Liver (tissue), 9 donors: ENCODE data around the gene ICA1L. TPM values are rescaled to one million over a fixed set of nuclear protein-coding genes. Genes with fewer than 3 reads are reported as not detected.

ENCODE experiments used
- DNase-seq: peaks from one replicate; pipeline ENCODE4 v3.0.0-alpha.2; 2017; ENCODE audit warnings: low spot score
- H3K27ac ChIP-seq, 2 donors: one replicate each; pipeline ENCODE4 v1.7.0; 2013; ENCODE audit warnings: inconsistent platforms in 2 of 2, low read length in 2 of 2, control low read depth in 1 of 2, low read depth in 1 of 2, mild to moderate bottlenecking in 1 of 2
- H3K27me3 ChIP-seq, 4 donors: one replicate each; pipeline versions ENCODE4 v1.6.1 to v1.7.0; 2013; ENCODE audit warnings: low read length in 3 of 4, inconsistent platforms in 1 of 4, mild to moderate bottlenecking in 1 of 4, moderate library complexity in 1 of 4; ENCODE audit not compliant: control insufficient read depth in 4 of 4, insufficient read depth in 4 of 4
- H3K36me3 ChIP-seq, 4 donors: one replicate each; pipeline versions ENCODE4 v1.6.1 to v1.7.0; 2013; ENCODE audit warnings: low read length in 3 of 4, mild to moderate bottlenecking in 3 of 4, low read depth in 1 of 4, moderate library complexity in 1 of 4; ENCODE audit not compliant: control insufficient read depth in 4 of 4, insufficient read depth in 3 of 4
- H3K4me1 ChIP-seq, 4 donors: one replicate each; pipeline versions ENCODE4 v1.6.1 to v1.7.0; 2013; ENCODE audit warnings: low read length in 3 of 4, mild to moderate bottlenecking in 3 of 4, moderate library complexity in 1 of 4; ENCODE audit not compliant: control insufficient read depth in 4 of 4, insufficient read depth in 4 of 4
- H3K4me3 ChIP-seq, 3 donors: one replicate each; pipeline versions ENCODE4 v1.6.1 to v1.7.0; 2013; ENCODE audit warnings: low read length in 3 of 3, control low read depth in 1 of 3, low read depth in 1 of 3, mild to moderate bottlenecking in 1 of 3
- H3K9ac ChIP-seq, 2 donors: one replicate each; pipeline ENCODE4 v1.7.0; 2013; ENCODE audit warnings: low read length in 2 of 2, mild to moderate bottlenecking in 2 of 2, moderate library complexity in 2 of 2, control low read depth in 1 of 2, low read depth in 1 of 2
- H3K9me3 ChIP-seq, 4 donors: one replicate each; pipeline versions ENCODE4 v1.6.1 to v1.7.0; 2013; ENCODE audit warnings: low read length in 3 of 4; ENCODE audit not compliant: control insufficient read depth in 4 of 4
- EGR1 ChIP-seq, 2 donors: IDR thresholded peaks; 2 replicates each; pipeline ENCODE4 v1.6.1; 2016 to 2018; ENCODE audit warnings: antibody characterized with exemption in 2 of 2, low read depth in 2 of 2
- FOXA1 ChIP-seq: IDR thresholded peaks from 2 replicates; pipeline ENCODE4 v1.6.1; 2016; ENCODE audit warnings: antibody characterized with exemption
- FOXA2 ChIP-seq: IDR thresholded peaks from 2 replicates; pipeline ENCODE4 v1.6.1; 2016; ENCODE audit warnings: antibody characterized with exemption
- GABPA ChIP-seq, 2 donors: IDR thresholded peaks in 1 of 2; conservative IDR thresholded peaks in 1 of 2; 2 replicates each; pipeline ENCODE4 v1.6.1; 2016; ENCODE audit warnings: antibody characterized with exemption in 2 of 2, mild to moderate bottlenecking in 1 of 2, moderate library complexity in 1 of 2
- HNF4A ChIP-seq, 2 donors: conservative IDR thresholded peaks; 2 replicates each; pipeline ENCODE4 v1.6.1; 2016; ENCODE audit warnings: antibody characterized with exemption in 2 of 2, mild to moderate bottlenecking in 2 of 2
- HNF4G ChIP-seq: IDR thresholded peaks from 2 replicates; pipeline ENCODE4 v1.6.1; 2016; ENCODE audit warnings: antibody characterized with exemption
- NR2F2 ChIP-seq: IDR thresholded peaks from 2 replicates; pipeline ENCODE4 v1.6.1; 2016; ENCODE audit warnings: antibody characterized with exemption
- RAD21 ChIP-seq, 2 donors: IDR thresholded peaks; 2 replicates each; pipeline ENCODE4 v1.6.1; 2016; ENCODE audit warnings: antibody characterized with exemption in 2 of 2, mild to moderate bottlenecking in 2 of 2
- RXRA ChIP-seq, 2 donors: IDR thresholded peaks; 2 replicates each; pipeline ENCODE4 v1.6.1; 2017 to 2018; ENCODE audit warnings: antibody characterized with exemption in 2 of 2, mild to moderate bottlenecking in 1 of 2
- SP1 ChIP-seq: IDR thresholded peaks from 2 replicates; pipeline ENCODE4 v1.6.1; 2018; ENCODE audit warnings: antibody characterized with exemption, mild to moderate bottlenecking
- TAF1 ChIP-seq: conservative IDR thresholded peaks from 2 replicates; pipeline ENCODE4 v1.6.1; 2016; ENCODE audit warnings: antibody characterized with exemption, mild to moderate bottlenecking
- YY1 ChIP-seq: IDR thresholded peaks from 2 replicates; pipeline ENCODE4 v1.6.1; 2016; ENCODE audit warnings: antibody characterized with exemption, mild to moderate bottlenecking
- WGBS: extraction: QIAGEN DNeasy Blood & Tissue Kit; methylation state at CpG from one replicate; pipeline ENCODE4 v1.1.7; 2013; 5-methylcytosine and 5-hydroxymethylcytosine counted together
- polyA plus RNA-seq, 2 donors: library from polyadenylated mRNA; stranded (reverse) in 1 of 2; unstranded in 1 of 2; fragments of 200-250 nt in 1 of 2; fragments of >200 nt in 1 of 2; fragmentation: Nextera tagmentation in 1 of 2; extraction: Ambion mirVana in 1 of 2; gene quantifications; one replicate each; pipeline versions ENCODE4 v1.2.1 to v1.2.3, GENCODE V29; 2013 to 2015
- total RNA-seq, 2 donors: library from RNA; depleted of rRNA; stranded (reverse); fragments of >200 nt; gene quantifications; one replicate each; pipeline ENCODE4 v1.2.3, GENCODE V29; 2014
- TF ChIP-seq, protein P1 (sequence below): IDR thresholded peaks from 2 replicates; pipeline ENCODE4 v1.6.1; 2016; ENCODE audit warnings: antibody characterized with exemption
- TF ChIP-seq, protein P2 (sequence below): IDR thresholded peaks from 2 replicates; pipeline ENCODE4 v1.6.1; 2016; ENCODE audit warnings: antibody characterized with exemption, mild to moderate bottlenecking
- TF ChIP-seq, protein P3 (sequence below): IDR thresholded peaks from 2 replicates; pipeline ENCODE4 v1.6.1; 2016; ENCODE audit warnings: antibody characterized with exemption
- TF ChIP-seq, protein P4 (sequence below): IDR thresholded peaks from 2 replicates; pipeline ENCODE4 v1.6.1; 2016; ENCODE audit warnings: antibody characterized with exemption
- donor health status: healthy.
- donor health status: healthy.
- donor health status: healthy.
- donor health status: healthy.
- donor health status: healthy.

The ICA1L gene
- total and polyA plus RNA-seq, 4 donors = 0.15 to 1.7 (median 0.79) TPM

DNA sequence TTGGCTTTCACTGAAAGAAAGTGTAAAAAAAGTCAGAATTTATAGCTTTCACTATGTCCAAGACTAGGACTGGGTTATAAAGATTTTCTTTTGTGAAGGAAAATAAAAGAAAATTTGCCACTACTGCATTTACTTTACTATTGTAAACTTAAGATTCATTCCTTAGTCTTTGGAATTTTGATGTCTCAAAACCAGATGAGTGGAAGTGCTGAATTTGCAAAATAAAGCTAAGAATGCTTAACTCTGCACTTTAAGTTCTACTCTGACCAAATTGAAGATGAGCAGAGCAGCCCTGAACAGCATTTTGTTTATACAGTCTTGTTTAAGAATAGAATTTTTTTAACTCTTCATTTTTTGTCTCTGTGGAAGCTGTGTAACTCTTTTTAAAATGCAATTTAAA is 102.4 kb downstream of the ICA1L start (continued):
- TF ChIP-seq, protein P1, sequence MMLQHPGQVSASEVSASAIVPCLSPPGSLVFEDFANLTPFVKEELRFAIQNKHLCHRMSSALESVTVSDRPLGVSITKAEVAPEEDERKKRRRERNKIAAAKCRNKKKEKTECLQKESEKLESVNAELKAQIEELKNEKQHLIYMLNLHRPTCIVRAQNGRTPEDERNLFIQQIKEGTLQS = no peak
- TF ChIP-seq HNF4G = no peak
- no peak for TF ChIP-seq EGR1 (IDR thresholded peaks at IDR 0.05; ENCODE audit: low read depth in 2 of 2)
- TF ChIP-seq FOXA1 = no peak
- TF ChIP-seq HNF4A (conservative IDR thresholded peaks at IDR 0.05) = no peak
- no peak for TF ChIP-seq FOXA2

DNA sequence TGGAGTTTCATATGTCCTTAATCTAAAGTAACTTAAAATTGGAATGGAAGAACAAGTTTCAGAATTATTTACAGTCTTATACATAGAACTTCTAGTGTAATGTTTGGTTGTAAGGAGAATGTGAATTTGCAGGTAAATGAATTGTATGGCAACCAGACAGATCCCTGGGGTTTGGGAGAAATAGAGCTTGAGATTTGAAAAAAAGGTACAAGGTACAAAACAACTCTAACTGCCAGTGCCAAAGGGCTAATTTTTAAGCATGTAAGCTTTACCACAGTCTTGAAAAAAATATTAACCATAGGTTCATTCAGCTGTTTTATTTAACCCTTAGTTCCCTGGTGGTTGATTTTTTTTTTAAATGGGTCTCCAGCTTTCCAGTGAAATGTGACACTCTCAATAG is 103.3 kb downstream of the ICA1L start:
- no peak overlapping the region for H3K9ac ChIP-seq
- TF ChIP-seq HNF4A (conservative IDR thresholded peaks at IDR 0.05) = peak; percentile 8 to 55
- TF ChIP-seq, protein P2, sequence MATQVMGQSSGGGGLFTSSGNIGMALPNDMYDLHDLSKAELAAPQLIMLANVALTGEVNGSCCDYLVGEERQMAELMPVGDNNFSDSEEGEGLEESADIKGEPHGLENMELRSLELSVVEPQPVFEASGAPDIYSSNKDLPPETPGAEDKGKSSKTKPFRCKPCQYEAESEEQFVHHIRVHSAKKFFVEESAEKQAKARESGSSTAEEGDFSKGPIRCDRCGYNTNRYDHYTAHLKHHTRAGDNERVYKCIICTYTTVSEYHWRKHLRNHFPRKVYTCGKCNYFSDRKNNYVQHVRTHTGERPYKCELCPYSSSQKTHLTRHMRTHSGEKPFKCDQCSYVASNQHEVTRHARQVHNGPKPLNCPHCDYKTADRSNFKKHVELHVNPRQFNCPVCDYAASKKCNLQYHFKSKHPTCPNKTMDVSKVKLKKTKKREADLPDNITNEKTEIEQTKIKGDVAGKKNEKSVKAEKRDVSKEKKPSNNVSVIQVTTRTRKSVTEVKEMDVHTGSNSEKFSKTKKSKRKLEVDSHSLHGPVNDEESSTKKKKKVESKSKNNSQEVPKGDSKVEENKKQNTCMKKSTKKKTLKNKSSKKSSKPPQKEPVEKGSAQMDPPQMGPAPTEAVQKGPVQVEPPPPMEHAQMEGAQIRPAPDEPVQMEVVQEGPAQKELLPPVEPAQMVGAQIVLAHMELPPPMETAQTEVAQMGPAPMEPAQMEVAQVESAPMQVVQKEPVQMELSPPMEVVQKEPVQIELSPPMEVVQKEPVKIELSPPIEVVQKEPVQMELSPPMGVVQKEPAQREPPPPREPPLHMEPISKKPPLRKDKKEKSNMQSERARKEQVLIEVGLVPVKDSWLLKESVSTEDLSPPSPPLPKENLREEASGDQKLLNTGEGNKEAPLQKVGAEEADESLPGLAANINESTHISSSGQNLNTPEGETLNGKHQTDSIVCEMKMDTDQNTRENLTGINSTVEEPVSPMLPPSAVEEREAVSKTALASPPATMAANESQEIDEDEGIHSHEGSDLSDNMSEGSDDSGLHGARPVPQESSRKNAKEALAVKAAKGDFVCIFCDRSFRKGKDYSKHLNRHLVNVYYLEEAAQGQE = no peak
- peaks cover 0 to 4% (median 0%) of the 10 kb centered on the region in 4 donors for H3K36me3 ChIP-seq
- H3K9me3 ChIP-seq = no peaks in the 10 kb centered on the region
- H3K27me3 ChIP-seq = no peaks in the 10 kb centered on the region
- no peak for DNase-seq
- no peak overlapping the region for H3K4me3 ChIP-seq
- H3K4me1 ChIP-seq = peaks cover 0 to 2% (median 0%) of the 10 kb centered on the region in 4 donors
- no peak overlapping the region for H3K27ac ChIP-seq

DNA sequence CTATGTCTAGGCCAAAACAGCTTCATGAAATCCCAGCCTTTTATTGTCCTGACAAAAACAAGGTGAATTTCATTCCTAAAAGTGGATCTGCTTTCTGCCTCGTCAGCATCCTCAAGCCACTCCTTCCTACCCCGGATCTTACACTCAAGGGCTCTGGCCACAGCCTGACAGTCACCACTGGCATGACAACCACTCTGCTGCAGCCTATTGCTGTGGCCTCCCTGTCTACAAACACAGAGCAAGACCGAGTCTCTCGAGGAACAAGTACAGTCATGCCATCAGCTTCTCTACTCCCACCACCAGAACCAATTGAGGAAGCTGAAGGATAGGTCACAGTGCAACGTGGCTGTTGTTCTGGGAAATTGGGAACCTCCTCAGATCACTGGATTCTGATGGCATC is 106.1 kb downstream of the ICA1L start:
- peaks cover 0 to 4% (median 0%) of the 10 kb centered on the region in 4 donors for H3K36me3 ChIP-seq
- peaks cover 0 to 2% (median 0%) of the 10 kb centered on the region in 4 donors for H3K4me1 ChIP-seq
- H3K9ac ChIP-seq = no peak overlapping the region
- TF ChIP-seq RXRA (IDR thresholded peaks at IDR 0.05) (no peak), TAF1 (no peak), FOXA2 (no peak), NR2F2 (no peak), EGR1 (IDR thresholded peaks at IDR 0.05; ENCODE audit: low read depth in 2 of 2) (no peak), HNF4A (conservative IDR thresholded peaks at IDR 0.05) (no peak), RAD21 (IDR thresholded peaks at IDR 0.05) (no peak), SP1 (no peak), YY1 (no peak), GABPA (IDR thresholded peaks at IDR 0.05 in 1 of 2, conservative IDR thresholded peaks at IDR 0.05 in 1 of 2) (no peak), HNF4G (no peak)
- TF ChIP-seq, protein P3, sequence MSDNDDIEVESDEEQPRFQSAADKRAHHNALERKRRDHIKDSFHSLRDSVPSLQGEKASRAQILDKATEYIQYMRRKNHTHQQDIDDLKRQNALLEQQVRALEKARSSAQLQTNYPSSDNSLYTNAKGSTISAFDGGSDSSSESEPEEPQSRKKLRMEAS = no peak
- TF ChIP-seq, protein P4, sequence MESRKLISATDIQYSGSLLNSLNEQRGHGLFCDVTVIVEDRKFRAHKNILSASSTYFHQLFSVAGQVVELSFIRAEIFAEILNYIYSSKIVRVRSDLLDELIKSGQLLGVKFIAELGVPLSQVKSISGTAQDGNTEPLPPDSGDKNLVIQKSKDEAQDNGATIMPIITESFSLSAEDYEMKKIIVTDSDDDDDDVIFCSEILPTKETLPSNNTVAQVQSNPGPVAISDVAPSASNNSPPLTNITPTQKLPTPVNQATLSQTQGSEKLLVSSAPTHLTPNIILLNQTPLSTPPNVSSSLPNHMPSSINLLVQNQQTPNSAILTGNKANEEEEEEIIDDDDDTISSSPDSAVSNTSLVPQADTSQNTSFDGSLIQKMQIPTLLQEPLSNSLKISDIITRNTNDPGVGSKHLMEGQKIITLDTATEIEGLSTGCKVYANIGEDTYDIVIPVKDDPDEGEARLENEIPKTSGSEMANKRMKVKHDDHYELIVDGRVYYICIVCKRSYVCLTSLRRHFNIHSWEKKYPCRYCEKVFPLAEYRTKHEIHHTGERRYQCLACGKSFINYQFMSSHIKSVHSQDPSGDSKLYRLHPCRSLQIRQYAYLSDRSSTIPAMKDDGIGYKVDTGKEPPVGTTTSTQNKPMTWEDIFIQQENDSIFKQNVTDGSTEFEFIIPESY = no peak
- TF ChIP-seq, protein P2 = no peak
- TF ChIP-seq, protein P1 = no peak
- no peak for DNase-seq
- no peaks in the 10 kb centered on the region for H3K27me3 ChIP-seq
- no peak overlapping the region for H3K27ac ChIP-seq
- H3K4me3 ChIP-seq = no peak overlapping the region
- 86% methylated on average over 5 of the region's 5 CpGs for WGBS
- no peaks in the 10 kb centered on the region for H3K9me3 ChIP-seq
